DMS 273 treated with DMSO at 0.1 percent for 48 hours (cell line): Measurements from ENCODE around the gene SERBP1.
"Not testable (repeated sequence)": the region's sequence is repeated elsewhere in the genome, so short reads cannot be mapped to it uniquely, and the experiment has no call there.

Source experiments
- DNase-seq: peaks from one replicate; lab custom pipeline; 2025; lab: John Stamatoyannopoulos, UW

The SERBP1 gene

DNA sequence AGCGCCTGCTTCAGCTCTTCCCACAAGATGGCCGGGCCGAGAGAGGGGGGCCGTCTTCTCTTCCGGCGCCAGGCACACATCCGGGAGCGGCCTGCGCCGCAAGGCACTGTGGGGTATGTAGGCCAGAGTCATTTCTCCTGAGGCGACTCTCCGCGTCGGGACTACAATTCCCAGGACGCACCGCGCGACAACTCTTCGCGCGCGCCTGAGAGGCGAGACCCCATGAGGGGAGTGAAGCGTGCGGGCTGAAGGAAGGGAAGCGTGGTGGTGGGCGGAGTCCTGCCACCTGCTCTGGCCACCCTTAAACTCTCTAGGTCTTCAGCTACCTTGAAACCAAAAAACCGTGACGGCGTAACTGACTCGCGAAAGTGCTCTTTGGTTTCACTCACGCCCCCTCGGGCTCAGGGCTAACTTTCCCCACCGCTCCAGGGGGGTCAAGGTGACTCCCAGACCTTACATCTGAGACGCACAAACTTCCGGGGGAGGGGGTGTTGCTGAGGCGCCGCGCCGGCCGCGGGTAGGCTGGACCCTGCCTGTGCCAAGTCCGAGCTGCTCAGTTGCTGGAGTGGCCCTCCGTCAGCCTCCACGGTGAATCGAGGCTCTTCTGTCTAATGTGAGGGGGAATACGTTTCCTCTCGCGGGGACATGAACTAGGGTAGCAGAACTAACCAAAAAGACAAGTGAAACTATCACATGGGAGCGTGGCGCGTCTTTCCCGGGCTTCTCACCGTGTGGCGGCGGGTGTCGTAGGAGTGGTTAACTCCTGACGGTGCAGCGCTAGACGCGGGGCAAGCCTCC lies at the start of gene SERBP1:
TSS of gene SERBP1 (minus strand) at position 45 of the 798 bp plus-strand sequence. CDS start 102 bp downstream, outside the sequence.
- DNase-seq, result peak; percentile 93

GRCh38 chr1:67479146-67479891 lies 49.1 kb upstream of the SERBP1 start:
- DNase-seq, result peak; percentile 7

DNA sequence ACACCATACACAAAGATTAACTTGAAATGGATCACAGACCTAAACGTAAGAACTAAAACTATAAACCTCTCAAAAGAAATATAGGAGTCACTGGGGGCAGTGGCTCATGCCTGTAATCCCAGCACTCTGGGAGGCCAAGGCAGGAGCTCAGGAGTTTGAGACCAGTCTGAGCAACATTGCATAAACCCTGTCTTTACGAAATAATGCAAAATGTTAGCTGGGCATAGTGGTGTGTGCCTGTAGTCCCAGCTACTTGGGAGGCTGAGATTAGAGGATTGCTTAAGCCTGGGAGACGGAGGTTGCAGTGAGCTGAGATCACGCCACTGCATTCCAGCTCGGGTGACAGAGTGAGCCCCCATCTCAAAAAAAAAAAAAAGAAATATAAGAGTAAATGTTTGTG lies 46.7 kb upstream of the SERBP1 start:
- no peak for DNase-seq

- no peak for DNase-seq
Observed at GRCh38 chr1:67476006-67476482, 45.8 kb upstream of the SERBP1 start.

DNA sequence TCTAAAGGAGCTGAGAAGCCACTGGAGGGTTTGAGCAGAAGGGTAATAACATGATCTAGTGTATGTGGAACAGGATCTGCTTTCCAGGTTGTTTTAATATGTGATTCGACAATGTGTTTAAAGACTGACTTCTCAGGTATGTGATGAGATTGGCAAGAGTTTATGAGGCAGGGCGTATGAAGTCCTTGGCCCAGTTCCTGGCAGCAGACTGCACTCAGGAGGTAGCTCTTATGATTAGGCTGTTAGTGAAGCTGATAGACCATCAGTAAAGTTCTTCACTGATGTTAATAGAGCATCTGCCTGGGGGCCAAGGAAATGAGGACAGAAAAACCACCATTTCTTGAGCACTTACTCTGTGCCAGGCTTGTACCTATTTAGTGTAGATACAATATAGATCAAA lies 41.9 kb upstream of the SERBP1 start:
- no peak for DNase-seq

GRCh38 chr1:67469431-67469830 lies 39.2 kb upstream of the SERBP1 start:
- DNase-seq, result no peak

DNA sequence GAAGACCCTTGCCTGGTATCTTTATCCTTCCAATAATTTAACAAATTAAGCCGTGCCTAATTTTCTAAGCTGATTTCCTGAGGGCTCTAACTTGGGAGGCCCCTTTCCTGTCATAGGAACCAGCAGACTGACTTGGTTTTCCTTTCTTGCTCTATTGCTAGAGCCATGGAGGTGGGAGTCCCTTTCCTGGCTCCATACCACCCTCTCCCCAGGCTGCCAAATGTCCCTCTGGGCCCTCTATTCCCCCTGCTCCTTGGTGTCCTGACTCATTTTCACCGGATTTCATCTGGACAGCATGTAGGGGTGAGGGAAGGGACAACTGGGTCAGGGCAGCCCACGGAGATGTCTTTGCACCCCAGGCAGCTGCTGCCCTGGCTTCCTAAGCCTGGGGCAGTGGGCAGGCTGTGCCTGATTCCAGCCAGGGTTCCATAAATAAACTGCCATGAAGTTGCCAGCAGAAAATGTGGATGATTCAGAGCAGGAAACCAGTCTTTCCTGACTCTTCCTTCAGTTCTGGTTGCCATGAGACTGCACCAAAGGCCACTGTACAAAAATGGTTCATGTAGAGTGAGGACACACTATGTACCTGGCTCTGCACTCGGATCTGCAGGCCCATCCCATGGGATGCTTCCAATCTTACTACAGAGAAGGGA lies 38.0 kb upstream of the SERBP1 start:
- DNase-seq, result no peak

- no peak for DNase-seq
Observed at GRCh38 chr1:67465375-67465774, 35.2 kb upstream of the SERBP1 start.

DNA sequence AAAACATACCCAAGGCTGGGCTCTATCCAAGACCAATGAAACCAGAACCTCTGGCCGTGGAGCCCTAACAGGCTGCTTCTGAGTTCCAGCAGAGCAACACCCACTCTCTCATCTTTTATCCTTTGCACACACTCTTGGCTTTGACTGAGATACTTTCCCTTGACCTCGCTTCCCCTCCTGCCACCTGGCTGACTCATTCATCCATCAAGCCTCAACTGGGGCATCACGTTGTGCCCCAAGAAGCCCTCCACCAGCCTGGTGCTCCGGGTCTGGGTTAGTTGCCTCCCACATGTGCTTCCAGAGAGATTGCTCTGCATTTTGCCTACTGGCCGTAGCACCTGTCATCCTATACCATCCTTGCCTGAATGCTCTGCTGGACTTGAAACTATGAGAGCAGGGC lies 34.5 kb upstream of the SERBP1 start:
- DNase-seq, result no peak

DNA sequence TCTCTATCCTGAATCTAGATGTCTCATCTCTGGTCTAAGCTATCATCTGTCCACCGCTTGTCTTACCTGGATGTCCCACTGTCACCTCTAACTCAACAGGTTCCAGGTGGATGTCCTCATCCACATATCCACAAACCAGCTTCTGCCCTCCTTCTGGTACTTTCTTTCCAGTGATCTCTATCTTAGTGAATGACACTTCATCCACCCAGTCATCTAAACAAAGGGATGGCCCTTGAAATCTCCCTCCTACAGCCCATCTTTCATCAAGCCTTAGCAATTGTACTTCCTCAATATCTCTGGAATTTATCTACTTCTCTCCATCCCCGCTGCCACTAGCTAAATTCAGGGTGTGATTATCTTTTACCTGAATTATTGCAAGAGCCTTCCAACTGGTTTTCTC lies 33.9 kb upstream of the SERBP1 start:
- no peak for DNase-seq

GRCh38 chr1:67463298-67463955 lies 33.2 kb upstream of the SERBP1 start:
- no peak for DNase-seq

- no peak for DNase-seq
Observed at GRCh38 chr1:67460676-67461500, 30.7 kb upstream of the SERBP1 start.

GRCh38 chr1:67459068-67459467 lies 28.9 kb upstream of the SERBP1 start:
- DNase-seq, result no peak

GRCh38 chr1:67458663-67459062 lies 28.5 kb upstream of the SERBP1 start:
- no peak for DNase-seq

DNA sequence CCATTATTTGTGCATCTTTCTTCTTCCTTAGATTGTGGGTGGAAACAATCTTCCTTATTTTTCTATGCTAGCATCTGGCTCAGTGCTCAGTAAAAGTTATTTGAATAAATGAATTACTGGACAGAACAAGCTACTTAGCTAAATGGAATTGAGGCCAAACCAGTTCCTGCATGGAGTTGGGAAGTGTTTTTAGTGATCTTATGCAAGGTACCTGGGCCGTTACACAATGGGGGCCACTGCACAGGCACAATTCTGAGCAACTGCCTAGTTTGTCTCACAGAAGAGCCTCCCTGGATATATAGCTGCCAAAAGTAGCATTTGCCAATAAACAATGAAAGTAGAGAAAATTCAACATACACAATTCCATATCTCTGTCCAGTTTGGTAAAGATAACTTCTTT lies 27.0 kb upstream of the SERBP1 start:
- no peak for DNase-seq

GRCh38 chr1:67451815-67452214 lies 21.6 kb upstream of the SERBP1 start:
- no peak for DNase-seq

GRCh38 chr1:67451356-67451755 lies 21.2 kb upstream of the SERBP1 start:
- no peak for DNase-seq

DNA sequence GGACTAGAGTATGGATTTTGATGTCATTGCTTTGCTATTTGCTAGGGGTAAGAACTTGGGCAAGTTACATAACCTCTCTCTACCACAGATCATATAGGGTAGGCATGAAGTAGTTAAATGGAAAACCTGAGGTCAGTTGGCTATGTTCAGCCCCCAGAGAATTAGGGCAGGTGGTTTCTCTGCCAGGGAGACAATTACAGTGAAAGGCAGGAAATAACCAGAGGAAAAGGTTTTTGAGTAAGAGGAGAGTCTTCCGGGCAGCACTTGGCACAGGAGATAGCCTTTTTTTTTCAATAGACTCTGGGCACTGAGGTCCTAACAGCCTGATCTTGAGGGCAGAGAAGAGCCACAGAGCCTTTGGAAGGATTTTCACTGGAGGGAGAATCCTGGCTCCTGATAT lies 16.7 kb upstream of the SERBP1 start:
- DNase-seq, result no peak

DNA sequence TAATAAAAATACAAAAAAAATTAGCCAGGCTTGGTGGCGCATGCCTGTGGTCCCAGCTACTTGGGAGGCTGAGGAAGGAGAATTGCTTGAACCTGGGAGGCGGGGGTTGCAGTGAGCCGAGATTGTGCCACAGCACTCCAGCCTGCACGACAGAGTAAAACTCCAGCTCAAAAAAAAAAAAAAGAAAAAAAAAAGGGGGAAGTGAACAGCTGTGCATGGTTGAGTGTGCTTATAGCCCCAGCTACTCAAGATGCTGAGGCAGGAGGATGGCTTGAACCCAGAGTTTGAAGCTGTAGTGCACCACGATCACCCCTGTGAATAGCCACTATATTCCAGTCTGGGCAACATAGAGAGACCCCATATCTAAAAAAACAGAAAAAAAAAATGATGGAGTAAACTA lies 15.8 kb upstream of the SERBP1 start:
- not testable (repeated sequence) for DNase-seq

DNA sequence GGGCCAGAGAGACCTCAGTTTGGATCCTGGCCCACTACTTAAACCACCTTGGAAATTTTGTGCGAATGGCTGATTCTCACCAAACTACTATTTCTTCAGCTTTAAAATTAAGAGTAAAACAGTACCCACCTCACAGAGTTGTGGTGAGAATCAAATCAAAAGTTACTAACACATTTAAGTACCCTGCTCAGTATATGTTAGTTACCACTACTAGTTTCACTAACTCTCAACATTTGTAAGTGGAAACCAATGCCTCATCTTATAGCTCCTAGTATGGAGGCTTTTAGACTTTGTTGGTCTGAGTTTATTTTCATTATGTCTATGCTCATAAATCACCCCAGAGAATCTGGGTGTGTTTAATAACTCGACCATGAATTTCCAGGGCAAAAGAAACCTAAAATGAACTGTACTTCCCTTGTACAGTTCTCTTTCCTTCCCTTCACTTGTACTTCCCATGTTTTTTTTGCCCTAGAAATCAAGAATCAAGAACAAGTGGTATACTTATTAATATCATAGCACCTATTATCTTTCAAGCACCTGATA lies 11.6 kb upstream of the SERBP1 start:
- no peak for DNase-seq

GRCh38 chr1:67441183-67441582 lies 11.0 kb upstream of the SERBP1 start:
- DNase-seq, result peak; percentile 55
